Measurements from ENCODE around the gene DPP4.

DNA sequence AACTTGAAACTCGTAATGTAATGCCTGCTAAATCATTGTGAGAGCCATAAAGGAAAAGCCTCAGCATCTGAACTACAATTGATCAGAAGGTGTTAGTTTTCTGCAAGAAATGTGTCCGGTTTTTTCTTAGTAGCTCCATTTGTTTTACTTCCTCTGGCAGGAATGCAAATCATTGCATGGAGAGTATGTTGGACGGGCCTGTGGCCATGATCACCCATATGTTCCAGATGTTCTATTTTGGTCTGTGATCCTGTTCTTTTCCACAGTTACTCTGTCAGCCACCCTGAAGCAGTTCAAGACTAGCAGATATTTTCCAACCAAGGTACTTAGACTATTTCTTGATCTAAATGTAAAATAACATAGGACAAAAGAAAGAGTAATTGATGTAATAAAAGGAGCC is 126.6 kb downstream of the DPP4 start:
- TF ChIP-seq, protein P1, sequence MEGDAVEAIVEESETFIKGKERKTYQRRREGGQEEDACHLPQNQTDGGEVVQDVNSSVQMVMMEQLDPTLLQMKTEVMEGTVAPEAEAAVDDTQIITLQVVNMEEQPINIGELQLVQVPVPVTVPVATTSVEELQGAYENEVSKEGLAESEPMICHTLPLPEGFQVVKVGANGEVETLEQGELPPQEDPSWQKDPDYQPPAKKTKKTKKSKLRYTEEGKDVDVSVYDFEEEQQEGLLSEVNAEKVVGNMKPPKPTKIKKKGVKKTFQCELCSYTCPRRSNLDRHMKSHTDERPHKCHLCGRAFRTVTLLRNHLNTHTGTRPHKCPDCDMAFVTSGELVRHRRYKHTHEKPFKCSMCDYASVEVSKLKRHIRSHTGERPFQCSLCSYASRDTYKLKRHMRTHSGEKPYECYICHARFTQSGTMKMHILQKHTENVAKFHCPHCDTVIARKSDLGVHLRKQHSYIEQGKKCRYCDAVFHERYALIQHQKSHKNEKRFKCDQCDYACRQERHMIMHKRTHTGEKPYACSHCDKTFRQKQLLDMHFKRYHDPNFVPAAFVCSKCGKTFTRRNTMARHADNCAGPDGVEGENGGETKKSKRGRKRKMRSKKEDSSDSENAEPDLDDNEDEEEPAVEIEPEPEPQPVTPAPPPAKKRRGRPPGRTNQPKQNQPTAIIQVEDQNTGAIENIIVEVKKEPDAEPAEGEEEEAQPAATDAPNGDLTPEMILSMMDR (IDR thresholded peaks at IDR 0.05) = no peak
- TF ChIP-seq POLR2A (IDR thresholded peaks at IDR 0.05) = no peak
